PC-9 (cell line): ENCODE data around the gene SMARCE1.

ENCODE experiments used
- CTCF ChIP-seq: fragments of 200-600 bp; sonication (generic); conservative IDR thresholded peaks from 2 replicates; pipeline ENCODE4 v1.6.1; 2017; ENCODE audit warnings: mixed run types, antibody characterized with exemption, mild to moderate bottlenecking, moderate library complexity
- EZH2 ChIP-seq: fragments of 200-600 bp; sonication (generic); IDR thresholded peaks from 2 replicates; pipeline ENCODE4 v1.8.0; 2017; ENCODE audit warnings: antibody characterized with exemption, low read depth

GRCh38 chr17:40599468-40599763 is 48.2 kb downstream of the SMARCE1 start:
- no peak for TF ChIP-seq CTCF
- no peak for TF ChIP-seq EZH2
